OCI-LY3 (cell line): ENCODE data around the gene SPDYA.

Experiments used
- EZH2phosphoT487 ChIP-seq: fragments of 200-600 bp; shearing (Covaris generic); IDR thresholded peaks from 2 replicates; pipeline ENCODE4 v1.6.1; 2018; ENCODE audit warnings: antibody characterized with exemption, mixed run types, low read depth
- TF ChIP-seq, protein P1 (sequence below): fragments of 200-600, 300-600 bp; sonication (generic); IDR thresholded peaks from 2 replicates; pipeline ENCODE4 v1.5.1; 2014; ENCODE audit warnings: antibody characterized with exemption, low read length, low read depth

GRCh38 chr2:28893488-28893887, 82.9 kb downstream of the SPDYA start:
- TF ChIP-seq, protein P1, sequence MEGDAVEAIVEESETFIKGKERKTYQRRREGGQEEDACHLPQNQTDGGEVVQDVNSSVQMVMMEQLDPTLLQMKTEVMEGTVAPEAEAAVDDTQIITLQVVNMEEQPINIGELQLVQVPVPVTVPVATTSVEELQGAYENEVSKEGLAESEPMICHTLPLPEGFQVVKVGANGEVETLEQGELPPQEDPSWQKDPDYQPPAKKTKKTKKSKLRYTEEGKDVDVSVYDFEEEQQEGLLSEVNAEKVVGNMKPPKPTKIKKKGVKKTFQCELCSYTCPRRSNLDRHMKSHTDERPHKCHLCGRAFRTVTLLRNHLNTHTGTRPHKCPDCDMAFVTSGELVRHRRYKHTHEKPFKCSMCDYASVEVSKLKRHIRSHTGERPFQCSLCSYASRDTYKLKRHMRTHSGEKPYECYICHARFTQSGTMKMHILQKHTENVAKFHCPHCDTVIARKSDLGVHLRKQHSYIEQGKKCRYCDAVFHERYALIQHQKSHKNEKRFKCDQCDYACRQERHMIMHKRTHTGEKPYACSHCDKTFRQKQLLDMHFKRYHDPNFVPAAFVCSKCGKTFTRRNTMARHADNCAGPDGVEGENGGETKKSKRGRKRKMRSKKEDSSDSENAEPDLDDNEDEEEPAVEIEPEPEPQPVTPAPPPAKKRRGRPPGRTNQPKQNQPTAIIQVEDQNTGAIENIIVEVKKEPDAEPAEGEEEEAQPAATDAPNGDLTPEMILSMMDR: no peak
- no peak for TF ChIP-seq EZH2phosphoT487
